Measurements from ENCODE around the gene RNF213.
"Not testable (repeated sequence)": the region's sequence is repeated elsewhere in the genome, so short reads cannot be mapped to it uniquely, and the experiment has no call there.

RNF213 gene

DNA sequence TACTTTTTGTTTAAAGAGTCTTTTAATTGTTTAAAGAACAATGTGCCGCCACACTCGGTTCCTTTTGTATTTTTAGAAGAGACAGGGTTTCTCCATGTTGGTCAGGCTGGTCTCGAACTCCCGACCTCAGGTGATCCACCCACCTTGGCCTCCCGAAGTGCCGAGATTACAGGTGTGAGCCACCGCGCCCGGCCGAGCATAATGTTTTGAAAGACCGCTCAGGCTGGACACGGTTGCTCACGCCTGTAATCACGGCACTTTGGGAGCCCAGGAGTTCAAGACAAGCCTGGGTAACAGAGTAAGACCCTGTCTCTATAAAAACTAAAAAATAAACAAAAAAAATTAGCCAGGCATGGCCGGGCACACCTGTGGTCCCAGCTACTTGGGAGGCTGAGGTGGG lies 59.8 kb downstream of the RNF213 start:
- DNase-seq (ENCODE audit: low spot score): no peak

DNA sequence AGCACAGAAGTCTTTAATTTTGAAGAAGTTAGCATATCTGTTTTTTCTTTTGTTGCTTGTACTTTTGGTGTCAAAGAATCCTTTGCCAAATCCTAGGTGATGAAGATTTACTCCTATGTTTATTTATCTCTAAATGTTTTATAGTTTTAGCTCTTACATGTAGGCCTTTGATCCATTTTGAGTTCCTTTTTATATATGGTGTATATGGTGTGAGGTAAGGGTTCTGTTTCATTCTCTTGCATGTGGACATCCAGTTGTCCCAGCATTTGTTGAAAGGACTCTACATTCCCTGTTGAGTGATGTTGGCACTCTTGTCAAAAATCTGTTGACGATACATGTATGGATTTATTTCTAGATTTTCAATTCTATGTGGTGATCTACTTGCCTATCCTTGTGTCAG lies 62.2 kb downstream of the RNF213 start:
- no peak for DNase-seq (ENCODE audit: low spot score)

DNA sequence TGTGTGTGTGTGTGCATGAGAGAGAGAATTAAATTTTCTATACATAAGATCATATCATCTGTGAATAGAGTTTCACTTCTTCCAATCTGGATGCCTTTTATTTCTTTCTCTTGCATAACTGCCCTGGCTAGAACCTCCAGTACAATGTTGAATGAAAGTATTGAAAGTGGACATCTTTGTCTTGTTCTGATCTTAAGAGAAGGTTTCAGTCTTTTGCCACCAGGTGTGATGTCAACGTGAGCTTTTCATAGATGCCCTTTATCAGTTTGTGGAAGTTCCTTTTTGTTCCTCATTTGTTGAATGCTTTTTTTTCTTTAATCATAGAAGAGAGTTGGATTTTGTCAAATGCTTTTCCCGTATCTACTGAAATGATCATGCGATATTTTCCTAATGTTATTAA lies 63.3 kb downstream of the RNF213 start:
- no peak for DNase-seq (ENCODE audit: low spot score)

DNA sequence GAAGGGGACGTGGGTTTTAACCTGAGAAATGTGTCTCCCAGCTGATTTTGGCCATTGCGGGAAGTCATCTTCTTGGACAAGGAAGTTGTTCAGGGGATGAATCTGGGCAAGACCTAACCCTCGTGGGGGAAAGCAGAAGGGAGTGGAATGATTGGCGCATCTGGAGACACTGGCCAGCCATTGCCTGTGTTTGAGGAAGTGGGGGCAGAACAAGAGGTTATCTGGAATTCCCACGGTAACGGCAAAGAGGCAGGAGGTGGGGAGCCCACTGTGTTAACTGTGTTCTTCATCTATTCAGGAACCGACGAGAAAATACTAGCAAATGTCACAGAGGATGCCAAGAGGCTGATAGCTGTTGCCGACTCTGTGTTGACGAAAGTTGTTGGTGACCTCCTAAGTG lies 66.9 kb downstream of the RNF213 start:
- no peak for DNase-seq (ENCODE audit: low spot score)

DNA sequence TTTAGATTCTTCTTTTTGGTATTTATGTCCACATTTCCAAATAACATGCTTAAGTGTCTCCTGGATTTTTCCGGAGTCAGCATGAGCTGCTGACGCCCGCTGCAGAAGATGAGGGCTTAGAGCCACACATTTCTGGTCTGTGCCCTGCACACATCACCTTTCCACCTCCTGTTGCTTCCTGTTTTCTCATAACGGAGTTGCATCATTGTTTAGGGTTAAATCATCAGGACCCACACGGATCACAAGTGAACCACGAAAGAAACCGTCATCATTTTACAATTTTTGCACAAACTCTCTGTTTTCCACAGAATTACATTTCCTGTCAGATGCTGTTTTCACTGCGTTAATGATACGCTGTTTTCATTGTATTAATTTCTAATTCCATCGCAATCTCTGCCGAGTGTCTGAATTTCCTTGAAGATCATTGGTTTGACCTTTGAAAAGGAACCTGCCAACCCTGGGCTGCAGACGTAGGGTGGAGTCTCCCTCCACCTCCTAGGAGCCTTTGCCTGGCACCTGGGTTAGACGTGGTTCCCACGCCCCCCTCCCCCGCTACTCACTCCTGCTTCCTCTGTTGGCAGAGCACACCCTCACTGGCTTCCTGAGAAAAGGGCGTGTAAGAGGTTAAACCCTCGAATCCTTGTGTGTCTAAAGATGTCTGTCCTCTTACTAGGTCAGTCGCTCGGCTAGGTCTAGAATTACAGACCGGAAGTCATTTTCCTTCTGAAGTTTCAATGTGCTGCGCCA lies 68.2 kb downstream of the RNF213 start:
- no peak for DNase-seq (ENCODE audit: low spot score)

DNA sequence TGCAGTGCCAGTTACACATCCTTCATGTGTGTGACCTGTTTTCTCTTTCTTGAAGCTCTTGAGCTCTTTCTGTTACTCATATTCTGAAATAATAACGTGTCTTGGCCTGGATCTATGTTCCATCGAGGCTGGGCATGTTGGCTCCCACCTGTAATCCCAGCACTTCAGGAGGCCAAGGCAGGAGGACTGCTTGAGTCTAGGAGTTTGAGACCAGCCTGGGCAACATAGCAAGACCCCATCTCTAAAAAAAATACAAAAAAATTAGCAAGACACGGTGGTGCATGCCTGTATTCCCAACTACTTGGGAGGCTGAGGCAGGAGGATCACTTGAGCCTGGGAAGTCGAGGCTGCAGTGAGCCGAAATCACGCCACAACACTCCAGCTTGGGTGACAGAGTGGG lies 68.8 kb downstream of the RNF213 start:
- DNase-seq (ENCODE audit: low spot score): not testable (repeated sequence)

DNA sequence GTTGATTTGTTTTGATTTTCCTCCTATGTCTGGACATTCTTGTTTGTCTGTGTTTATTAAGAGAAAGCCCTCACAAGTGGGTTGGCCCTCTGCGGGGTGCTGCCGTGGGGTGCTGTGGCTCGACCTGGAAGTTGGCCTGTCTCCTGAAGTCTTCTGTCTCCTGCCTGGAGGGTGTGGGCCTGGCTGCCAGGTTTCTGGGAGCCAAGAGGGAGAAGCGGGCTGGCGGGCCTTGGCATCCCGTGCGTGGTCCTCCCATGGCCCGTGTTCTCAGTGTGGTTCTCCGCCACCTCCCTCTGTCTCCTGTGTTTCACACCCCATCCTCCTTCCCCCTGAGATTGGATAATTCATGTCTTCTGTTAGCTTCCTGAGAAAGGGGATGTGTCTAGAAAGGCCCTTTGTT lies 69.6 kb downstream of the RNF213 start:
- DNase-seq (ENCODE audit: low spot score): no peak

DNA sequence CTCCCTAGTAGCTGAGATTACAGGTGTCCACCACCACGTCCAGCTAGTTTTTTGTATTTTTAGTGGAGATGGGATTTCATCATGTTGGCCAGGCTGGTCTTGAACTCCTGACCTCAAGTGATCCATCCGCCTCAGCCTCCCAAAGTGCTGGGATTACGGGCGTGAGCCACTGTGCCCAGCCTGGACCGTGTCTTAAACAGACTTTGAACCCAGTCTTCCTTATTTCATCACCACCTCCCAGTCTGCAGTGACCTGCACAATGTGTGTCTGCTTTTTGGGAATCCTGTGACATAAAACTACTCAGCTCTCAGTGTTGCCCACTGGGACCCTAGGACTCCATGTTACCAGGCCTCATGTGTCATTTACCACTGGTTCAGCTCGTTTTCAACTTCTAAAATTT lies 70.3 kb downstream of the RNF213 start:
- not testable (repeated sequence) for DNase-seq (ENCODE audit: low spot score)

DNA sequence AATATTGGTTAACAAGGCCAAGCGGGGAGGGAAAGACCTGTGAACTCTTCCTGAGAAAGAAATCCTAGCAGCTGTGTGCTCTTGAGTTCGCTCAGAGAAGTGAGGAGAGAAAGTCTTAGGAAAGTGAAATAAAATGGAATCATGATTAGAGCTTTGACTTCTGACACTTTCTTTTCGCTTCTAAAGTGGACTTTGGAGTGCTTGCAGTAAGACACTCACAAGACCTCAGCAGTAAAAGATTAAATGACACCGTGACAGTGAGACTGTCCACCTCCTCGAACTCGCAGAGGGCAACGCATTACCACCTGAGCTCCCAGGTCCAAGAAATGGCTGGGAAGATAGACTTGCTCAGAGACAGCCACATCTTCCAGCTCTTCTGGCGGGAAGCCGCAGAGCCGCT lies 71.2 kb downstream of the RNF213 start:
- no peak for DNase-seq (ENCODE audit: low spot score)

DNA sequence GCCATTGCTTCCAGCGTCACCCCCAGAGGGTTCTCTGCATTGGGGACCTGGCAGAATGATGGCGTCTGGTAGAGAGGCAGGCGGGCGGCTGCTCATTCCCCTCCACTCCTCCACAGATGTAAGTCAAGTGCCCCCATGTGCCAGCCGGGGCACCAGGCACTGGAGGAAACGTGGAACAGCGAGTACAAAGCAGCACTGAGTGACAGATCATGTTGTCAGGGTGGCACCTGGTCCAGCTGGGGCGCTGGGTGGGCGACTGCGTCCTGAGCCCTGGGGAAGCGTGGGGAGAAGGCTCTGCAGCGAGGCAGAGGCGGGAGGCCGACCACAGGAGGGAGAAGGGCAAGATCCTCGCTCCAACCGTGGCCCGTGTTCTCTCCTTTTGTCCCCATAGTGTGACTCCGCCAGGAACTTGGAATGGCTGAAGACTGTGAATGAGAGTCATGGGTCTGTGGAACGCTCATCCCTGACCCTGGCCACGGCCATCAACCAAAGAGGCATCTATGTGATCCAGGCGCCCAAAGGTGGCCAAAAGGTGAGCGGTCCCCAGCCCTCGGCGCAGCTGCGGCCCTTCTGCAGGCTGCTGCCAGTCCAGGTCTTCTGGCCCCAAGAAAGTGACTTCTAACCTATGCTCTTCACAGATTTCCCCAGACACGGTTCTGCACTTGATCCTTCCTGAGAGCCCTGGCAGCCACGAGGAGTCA lies 76.7 kb downstream of the RNF213 start:
- no peak for DNase-seq (ENCODE audit: low spot score)

DNA sequence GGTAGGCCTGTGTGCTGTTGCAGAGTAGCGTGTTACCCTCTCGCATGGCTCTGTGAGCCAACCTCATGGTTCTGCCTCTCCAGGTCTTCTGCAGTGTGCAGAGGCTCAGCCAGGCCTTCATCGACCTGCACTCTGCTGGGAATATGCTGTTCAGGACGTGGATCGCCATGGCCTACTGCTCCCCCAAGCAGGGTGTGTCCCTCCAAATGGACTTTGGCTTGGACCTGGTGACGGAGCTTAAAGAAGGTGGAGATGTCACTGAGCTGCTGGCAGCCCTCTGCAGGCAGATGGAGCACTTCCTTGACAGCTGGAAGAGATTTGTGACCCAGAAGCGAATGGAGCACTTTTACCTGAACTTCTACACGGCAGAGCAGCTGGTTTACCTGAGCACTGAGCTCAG lies 78.5 kb downstream of the RNF213 start:
- peak; percentile 43 for DNase-seq (ENCODE audit: low spot score)

DNA sequence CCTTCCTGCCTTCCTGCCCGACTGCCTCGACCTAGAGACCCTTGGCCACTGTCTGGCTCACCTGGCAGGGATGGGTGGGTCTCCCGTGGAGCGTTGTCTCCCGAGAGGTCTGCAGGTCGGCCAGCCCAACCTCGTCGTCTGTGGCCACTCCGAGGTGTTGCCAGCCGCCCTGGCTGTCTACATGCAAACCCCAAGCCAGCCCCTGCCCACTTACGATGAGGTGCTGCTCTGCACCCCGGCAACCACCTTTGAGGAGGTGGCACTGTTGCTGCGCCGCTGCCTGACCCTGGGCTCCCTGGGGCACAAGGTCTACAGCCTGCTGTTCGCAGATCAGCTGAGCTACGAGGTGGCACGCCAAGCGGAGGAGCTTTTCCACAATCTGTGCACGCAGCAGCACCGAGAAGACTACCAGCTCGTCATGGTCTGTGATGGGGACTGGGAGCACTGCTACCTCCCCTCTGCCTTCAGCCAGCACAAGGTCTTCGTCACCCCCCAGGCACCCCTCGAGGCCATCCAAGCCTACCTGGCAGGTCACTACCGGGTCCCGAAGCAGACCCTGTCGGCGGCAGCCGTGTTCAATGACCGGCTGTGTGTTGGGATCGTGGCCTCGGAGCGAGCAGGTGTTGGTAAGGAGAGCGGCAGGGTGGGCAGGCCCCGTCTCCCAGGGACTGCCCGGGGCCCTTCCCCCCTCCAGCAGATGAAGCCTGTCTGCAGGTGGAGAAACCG lies 79.2 kb downstream of the RNF213 start:
- DNase-seq (ENCODE audit: low spot score): no peak

DNA sequence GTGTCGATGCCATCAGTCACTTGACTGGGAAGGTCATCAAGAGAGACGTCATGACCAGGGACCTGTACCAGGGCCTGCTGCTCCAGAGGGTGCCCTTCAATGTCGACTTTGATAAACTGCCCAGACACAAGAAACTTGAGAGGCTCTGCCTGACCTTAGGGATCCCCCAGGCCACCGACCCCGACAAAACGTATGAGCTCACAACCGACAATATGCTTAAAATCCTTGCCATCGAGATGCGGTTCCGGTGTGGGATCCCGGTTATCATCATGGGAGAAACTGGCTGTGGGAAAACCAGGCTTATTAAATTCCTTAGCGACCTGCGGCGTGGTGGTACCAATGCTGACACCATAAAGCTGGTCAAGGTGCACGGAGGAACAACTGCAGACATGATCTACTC lies 84.7 kb downstream of the RNF213 start:
- no peak for DNase-seq (ENCODE audit: low spot score)

DNA sequence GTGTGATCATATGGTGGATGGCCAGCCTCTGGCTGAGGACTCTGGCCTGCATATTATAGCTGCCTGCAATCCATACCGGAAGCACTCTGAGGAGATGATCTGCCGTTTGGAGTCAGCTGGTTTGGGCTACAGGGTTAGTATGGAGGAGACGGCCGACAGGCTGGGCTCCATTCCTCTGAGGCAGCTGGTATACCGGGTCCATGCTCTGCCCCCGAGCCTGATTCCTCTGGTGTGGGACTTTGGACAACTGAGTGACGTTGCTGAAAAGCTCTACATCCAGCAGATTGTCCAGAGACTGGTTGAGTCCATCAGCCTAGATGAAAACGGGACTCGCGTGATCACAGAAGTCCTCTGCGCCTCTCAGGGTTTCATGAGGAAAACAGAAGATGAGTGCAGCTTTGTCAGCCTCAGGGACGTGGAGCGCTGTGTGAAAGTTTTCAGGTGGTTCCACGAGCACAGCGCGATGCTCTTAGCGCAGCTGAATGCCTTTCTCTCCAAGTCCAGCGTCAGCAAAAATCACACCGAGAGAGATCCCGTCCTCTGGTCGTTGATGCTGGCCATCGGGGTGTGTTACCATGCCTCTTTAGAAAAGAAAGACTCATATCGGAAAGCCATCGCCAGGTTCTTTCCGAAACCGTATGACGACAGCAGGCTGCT lies 85.3 kb downstream of the RNF213 start:
- DNase-seq (ENCODE audit: low spot score): no peak

DNA sequence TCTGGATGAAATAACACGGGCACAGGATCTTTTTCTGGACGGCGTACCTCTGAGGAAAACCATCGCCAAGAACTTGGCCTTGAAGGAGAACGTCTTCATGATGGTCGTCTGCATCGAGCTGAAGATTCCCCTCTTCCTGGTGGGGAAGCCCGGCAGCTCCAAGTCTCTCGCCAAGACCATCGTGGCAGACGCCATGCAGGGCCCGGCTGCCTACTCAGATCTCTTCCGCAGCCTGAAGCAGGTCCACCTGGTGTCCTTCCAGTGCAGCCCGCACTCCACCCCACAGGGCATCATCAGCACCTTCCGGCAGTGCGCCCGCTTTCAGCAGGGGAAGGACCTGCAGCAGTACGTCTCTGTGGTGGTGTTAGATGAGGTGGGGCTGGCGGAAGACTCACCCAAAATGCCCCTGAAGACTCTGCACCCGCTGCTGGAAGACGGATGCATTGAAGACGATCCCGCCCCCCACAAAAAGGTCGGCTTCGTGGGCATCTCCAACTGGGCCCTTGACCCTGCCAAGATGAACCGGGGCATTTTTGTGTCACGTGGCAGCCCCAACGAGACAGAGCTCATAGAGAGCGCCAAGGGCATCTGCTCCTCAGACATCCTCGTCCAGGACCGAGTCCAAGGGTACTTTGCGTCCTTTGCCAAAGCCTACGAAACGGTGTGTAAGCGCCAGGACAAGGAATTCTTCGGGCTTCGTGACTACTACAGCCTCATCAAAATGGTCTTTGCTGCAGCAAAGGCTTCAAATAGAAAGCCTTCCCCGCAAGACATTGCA lies 86.0 kb downstream of the RNF213 start:
- no peak for DNase-seq (ENCODE audit: low spot score)

DNA sequence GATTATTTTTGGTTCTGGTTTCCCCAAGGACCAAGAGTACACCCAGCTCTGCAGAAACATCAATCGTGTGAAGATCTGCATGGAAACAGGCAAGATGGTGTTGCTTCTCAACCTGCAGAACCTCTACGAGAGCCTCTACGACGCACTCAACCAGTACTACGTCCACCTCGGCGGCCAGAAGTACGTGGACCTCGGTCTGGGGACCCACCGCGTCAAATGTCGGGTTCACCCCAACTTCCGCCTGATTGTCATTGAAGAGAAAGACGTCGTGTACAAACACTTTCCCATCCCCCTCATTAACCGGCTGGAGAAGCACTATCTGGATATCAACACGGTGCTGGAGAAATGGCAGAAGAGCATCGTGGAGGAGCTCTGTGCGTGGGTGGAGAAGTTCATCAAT lies 86.9 kb downstream of the RNF213 start:
- no peak for DNase-seq (ENCODE audit: low spot score)

DNA sequence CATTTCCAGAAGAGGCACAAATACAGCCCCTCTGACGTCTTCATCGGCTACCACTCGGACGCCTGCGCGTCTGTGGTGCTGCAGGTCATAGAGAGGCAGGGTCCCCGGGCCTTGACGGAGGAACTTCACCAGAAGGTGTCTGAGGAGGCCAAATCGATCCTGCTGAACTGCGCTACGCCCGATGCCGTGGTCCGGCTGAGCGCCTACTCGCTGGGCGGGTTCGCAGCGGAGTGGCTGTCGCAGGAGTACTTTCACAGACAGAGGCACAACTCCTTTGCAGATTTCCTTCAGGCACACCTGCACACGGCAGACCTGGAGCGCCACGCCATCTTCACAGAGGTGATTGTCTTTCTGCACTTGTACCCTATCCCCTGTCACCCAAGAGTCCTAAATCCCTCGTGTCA lies 87.3 kb downstream of the RNF213 start:
- DNase-seq (ENCODE audit: low spot score): no peak

DNA sequence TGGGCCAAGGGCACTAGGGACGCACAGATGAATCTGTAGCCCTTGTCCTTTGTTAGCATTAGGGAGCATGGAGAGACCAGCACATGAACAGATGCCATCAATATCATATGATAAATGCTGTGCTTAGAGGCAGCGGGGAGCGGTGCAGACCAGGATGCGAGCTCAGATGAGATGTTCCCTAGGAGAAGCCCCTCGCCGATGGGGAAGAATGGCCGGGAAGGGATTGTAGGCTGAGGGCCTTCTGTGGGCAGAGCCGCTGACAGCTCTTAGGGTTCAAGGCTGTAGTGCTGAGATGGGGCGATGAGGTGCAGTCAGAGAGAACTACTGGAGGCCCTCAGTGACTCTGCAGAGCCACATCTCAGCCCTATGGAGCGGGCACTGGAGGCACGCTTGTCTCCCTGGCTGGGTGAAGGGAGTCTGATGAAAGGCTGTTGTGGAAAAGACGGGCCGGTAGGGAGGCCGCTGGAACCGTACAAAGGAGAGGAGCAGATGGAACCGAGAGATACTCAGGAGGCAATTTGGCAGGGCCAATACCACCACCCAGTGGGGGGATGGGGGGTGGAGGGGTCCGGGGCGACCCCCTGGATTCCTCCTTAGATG lies 88.0 kb downstream of the RNF213 start:
- DNase-seq (ENCODE audit: low spot score): no peak

DNA sequence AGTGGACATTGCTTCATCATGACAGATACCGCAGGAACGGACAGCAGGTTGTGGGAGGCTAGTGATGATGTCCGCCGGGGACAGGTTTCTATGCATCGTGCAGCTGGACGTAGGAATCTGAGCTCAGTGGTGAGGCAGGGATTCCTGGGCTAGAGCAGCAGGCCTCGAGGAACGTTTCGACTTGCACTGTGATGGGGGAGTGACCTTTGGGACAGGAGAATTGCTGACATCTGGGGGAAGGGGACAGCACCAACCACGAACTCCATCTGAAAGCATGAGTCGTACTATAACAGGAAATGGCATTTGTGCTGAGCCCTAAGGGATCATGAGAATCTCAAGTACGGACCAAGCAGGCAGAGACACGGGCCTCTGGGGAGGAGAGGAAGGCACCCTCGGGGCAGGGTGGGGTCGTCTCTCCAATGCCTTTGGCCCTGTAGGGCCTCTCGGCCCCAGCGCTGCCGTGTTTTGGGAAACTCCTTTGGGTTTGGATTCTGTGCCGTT lies 88.5 kb downstream of the RNF213 start:
- no peak for DNase-seq (ENCODE audit: low spot score)

DNA sequence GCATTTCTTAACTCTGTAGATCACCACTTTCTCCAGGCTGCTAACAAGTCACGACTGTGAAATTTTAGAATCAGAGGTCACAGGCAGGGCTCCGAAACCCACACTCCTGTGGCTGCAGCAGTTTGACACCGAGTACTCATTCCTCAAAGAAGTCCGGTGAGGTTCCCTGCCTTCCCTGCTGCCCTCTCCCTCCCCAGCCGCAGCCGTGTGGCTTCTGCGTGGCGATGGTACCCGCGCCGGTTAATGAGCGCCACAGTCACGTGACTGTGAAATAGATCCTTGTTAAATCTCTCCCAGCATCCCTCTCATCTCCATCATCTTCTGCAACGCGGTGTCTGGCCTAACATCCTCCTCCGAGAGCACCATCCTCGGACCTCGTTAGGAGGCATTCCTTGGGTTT lies 89.1 kb downstream of the RNF213 start:
- DNase-seq (ENCODE audit: low spot score): no peak

DNA sequence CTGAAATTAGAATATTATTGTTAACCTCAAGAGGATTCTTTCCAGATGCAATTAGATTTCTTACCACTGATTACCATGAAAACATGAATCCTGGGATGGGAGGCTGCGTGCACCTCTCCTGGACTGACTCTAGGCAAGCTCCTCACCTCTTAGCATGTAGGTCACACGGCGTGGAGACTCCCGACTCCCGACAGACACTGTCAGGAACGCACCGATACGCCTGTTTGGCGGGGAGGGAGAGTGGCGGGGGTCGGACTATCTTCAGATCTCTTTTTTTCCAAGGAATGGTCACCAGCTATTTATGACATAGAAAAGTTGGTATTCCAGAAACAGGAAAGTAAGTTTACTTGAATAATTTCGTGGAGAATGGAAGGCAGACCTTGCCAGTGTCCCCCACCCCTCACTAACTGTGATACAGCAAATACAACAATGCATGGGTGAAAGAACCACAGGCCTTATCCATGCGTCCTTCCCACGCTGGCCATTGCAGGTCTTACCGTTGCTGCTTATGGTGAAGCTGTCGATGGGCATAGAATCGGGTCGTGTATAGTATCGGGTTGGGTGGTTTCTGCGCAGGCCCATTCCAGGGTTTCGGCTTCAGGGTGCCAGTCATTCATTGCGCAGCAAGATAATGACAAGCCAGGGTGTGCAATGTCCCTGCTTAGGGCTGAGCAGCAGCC lies 91.7 kb downstream of the RNF213 start:
- no peak for DNase-seq (ENCODE audit: low spot score)
